ENCODE measurements around the gene GRID1.

GRID1 gene

GRCh38 chr10:85831422-85831821, 535.2 kb downstream of the GRID1 start:
- no peak overlapping the region for H3K4me3 ChIP-seq (replicated peaks in 1 of 2; ENCODE audit: low read depth in 2 of 2, low read length in 2 of 2)
- DNase-seq (ENCODE audit: low read depth in 2 of 2) = no peak
- TF ChIP-seq CTCF (IDR thresholded peaks at IDR 0.05; ENCODE audit: low read depth, low read length) = no peak

GRCh38 chr10:85826377-85826776, 540.2 kb downstream of the GRID1 start:
- no peak overlapping the region for H3K4me3 ChIP-seq (replicated peaks in 1 of 2; ENCODE audit: low read depth in 2 of 2, low read length in 2 of 2)
- DNase-seq (ENCODE audit: low read depth in 2 of 2) = no peak
- no peak for TF ChIP-seq CTCF (IDR thresholded peaks at IDR 0.05; ENCODE audit: low read depth, low read length)

GRCh38 chr10:85811405-85811804, 555.2 kb downstream of the GRID1 start:
- no peak for TF ChIP-seq CTCF (IDR thresholded peaks at IDR 0.05; ENCODE audit: low read depth, low read length)
- no peak for DNase-seq (ENCODE audit: low read depth in 2 of 2)
- no peak overlapping the region for H3K4me3 ChIP-seq (replicated peaks in 1 of 2; ENCODE audit: low read depth in 2 of 2, low read length in 2 of 2)

- no peak for TF ChIP-seq CTCF (IDR thresholded peaks at IDR 0.05; ENCODE audit: low read depth, low read length)
- DNase-seq (ENCODE audit: low read depth in 2 of 2) = no peak
- no peak overlapping the region for H3K4me3 ChIP-seq (replicated peaks in 1 of 2; ENCODE audit: low read depth in 2 of 2, low read length in 2 of 2)
Measured at GRCh38 chr10:85810674-85811073, 555.9 kb downstream of the GRID1 start.

GRCh38 chr10:85795460-85795859, 571.1 kb downstream of the GRID1 start:
- TF ChIP-seq CTCF (IDR thresholded peaks at IDR 0.05; ENCODE audit: low read depth, low read length) = no peak
- DNase-seq (ENCODE audit: low read depth in 2 of 2) = no peak
- H3K4me3 ChIP-seq (replicated peaks in 1 of 2; ENCODE audit: low read depth in 2 of 2, low read length in 2 of 2) = no peak overlapping the region

- no peak for DNase-seq (ENCODE audit: low read depth in 2 of 2)
- no peak overlapping the region for H3K4me3 ChIP-seq (replicated peaks in 1 of 2; ENCODE audit: low read depth in 2 of 2, low read length in 2 of 2)
- TF ChIP-seq CTCF (IDR thresholded peaks at IDR 0.05; ENCODE audit: low read depth, low read length) = no peak
Measured at GRCh38 chr10:85794553-85794952, 572.0 kb downstream of the GRID1 start.

- no peak for DNase-seq (ENCODE audit: low read depth in 2 of 2)
- TF ChIP-seq CTCF (IDR thresholded peaks at IDR 0.05; ENCODE audit: low read depth, low read length) = no peak
- no peak overlapping the region for H3K4me3 ChIP-seq (replicated peaks in 1 of 2; ENCODE audit: low read depth in 2 of 2, low read length in 2 of 2)
Measured at GRCh38 chr10:85792533-85792858, 574.1 kb downstream of the GRID1 start.
